ENCODE data around the gene ZCCHC17.

ZCCHC17 gene

GRCh38 chr1:31412732-31413404, 116.0 kb downstream of the ZCCHC17 start, which contains the start of gene SERINC2:
Gene SERINC2 (plus strand): TSS chr1:31413213. CDS start chr1:31413266, 53 bp downstream.
- peak; percentile 54 for DNase-seq (ENCODE audit: extremely low spot score, insufficient read length, low read depth)
- no peak for FAIRE-seq

GRCh38 chr1:31413405-31414001, 116.7 kb downstream of the ZCCHC17 start:
- no peak for FAIRE-seq
- DNase-seq (ENCODE audit: extremely low spot score, insufficient read length, low read depth) = no peak

Measured in GM18507 (cell line).